NB4 (cell line): ENCODE measurements around the gene FUBP3.

Experiments used
- POLR2A ChIP-seq: IDR thresholded peaks from 2 replicates; pipeline ENCODE4 v1.6.1; 2011; ENCODE audit warnings: mild to moderate bottlenecking; ENCODE audit not compliant: insufficient read length; ENCODE audit errors: extremely low read depth
- TF ChIP-seq, protein P1 (sequence below): IDR thresholded peaks from 2 replicates; pipeline ENCODE4 v1.6.1; 2011; ENCODE audit warnings: low read depth, low read length
- TF ChIP-seq, protein P2 (sequence below): IDR thresholded peaks from one replicate; pipeline ENCODE4 v1.5.1; 2012; ENCODE audit warnings: low read depth, low read length

DNA sequence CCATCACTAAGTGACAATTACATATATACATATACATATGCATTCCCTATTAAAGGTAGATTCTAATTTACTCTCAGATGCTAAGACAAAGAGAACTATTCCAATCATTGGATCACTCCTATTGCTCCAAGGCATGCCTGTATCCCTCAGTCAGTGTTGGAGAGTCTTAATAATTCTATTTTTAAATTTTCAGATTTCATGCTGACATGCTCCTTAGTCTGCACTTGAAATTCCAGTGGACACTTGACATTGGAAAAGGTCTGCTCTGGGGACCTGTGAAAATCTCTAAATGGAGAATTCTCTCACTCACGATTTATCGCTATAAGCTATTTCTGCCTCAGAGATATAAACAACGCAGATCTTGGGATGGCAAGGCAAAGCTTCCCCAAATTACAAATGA, 3.9 kb upstream of the FUBP3 start:
- TF ChIP-seq, protein P1, sequence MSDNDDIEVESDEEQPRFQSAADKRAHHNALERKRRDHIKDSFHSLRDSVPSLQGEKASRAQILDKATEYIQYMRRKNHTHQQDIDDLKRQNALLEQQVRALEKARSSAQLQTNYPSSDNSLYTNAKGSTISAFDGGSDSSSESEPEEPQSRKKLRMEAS: no peak
- TF ChIP-seq, protein P2, sequence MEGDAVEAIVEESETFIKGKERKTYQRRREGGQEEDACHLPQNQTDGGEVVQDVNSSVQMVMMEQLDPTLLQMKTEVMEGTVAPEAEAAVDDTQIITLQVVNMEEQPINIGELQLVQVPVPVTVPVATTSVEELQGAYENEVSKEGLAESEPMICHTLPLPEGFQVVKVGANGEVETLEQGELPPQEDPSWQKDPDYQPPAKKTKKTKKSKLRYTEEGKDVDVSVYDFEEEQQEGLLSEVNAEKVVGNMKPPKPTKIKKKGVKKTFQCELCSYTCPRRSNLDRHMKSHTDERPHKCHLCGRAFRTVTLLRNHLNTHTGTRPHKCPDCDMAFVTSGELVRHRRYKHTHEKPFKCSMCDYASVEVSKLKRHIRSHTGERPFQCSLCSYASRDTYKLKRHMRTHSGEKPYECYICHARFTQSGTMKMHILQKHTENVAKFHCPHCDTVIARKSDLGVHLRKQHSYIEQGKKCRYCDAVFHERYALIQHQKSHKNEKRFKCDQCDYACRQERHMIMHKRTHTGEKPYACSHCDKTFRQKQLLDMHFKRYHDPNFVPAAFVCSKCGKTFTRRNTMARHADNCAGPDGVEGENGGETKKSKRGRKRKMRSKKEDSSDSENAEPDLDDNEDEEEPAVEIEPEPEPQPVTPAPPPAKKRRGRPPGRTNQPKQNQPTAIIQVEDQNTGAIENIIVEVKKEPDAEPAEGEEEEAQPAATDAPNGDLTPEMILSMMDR: no peak
- no peak for TF ChIP-seq POLR2A
